Hepatocyte (in vitro differentiated cells): ENCODE measurements around the gene TP53I11.

ENCODE experiments used
- EZH2 ChIP-seq: fragments of 200-600 bp; sonication (generic); IDR thresholded peaks from 2 replicates; pipeline ENCODE4 v1.6.1; 2016; ENCODE audit warnings: antibody characterized with exemption, mild to moderate bottlenecking, borderline replicate concordance
- EZH2phosphoT487 ChIP-seq: fragments of 200-600 bp; sonication (generic); IDR thresholded peaks from one replicate; pipeline ENCODE4 v1.6.1; 2018; ENCODE audit warnings: antibody characterized with exemption, mild to moderate bottlenecking, low read depth, moderate library complexity; ENCODE audit not compliant: unreplicated experiment, severe bottlenecking
- TF ChIP-seq, protein P1 (sequence below): fragments of 200-600 bp; sonication (generic); IDR thresholded peaks from 2 replicates; pipeline ENCODE4 v1.5.1; 2016; ENCODE audit warnings: antibody characterized with exemption, mild to moderate bottlenecking; ENCODE audit not compliant: poor library complexity

- TF ChIP-seq, protein P1, sequence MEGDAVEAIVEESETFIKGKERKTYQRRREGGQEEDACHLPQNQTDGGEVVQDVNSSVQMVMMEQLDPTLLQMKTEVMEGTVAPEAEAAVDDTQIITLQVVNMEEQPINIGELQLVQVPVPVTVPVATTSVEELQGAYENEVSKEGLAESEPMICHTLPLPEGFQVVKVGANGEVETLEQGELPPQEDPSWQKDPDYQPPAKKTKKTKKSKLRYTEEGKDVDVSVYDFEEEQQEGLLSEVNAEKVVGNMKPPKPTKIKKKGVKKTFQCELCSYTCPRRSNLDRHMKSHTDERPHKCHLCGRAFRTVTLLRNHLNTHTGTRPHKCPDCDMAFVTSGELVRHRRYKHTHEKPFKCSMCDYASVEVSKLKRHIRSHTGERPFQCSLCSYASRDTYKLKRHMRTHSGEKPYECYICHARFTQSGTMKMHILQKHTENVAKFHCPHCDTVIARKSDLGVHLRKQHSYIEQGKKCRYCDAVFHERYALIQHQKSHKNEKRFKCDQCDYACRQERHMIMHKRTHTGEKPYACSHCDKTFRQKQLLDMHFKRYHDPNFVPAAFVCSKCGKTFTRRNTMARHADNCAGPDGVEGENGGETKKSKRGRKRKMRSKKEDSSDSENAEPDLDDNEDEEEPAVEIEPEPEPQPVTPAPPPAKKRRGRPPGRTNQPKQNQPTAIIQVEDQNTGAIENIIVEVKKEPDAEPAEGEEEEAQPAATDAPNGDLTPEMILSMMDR, result no peak
- TF ChIP-seq EZH2 (no peak), EZH2phosphoT487 (no peak)
These were observed 44.0 kb downstream of the TP53I11 start for GRCh38 chr11:44906649-44907048.
